Motor neuron (in vitro differentiated cells): ENCODE data around the gene ROCK2. TPM values are rescaled to one million over a fixed set of nuclear protein-coding genes. Genes with fewer than 3 reads are reported as not detected.
A peak's percentile ranks its signal among the peaks of the same experiment; 100 is the strongest.

Experiments
- ATAC-seq, 8 experiments: fragments of 200-7000 bp; cut with Tn5 transposase; replicated peaks in 6 of 8; 2 replicates each; pipeline ENCODE4 v1.8.0; 2021; ENCODE audit warnings: mild to moderate bottlenecking in 8 of 8, moderate library complexity in 8 of 8
- H3K27ac ChIP-seq, 2 donors: fragments of 250-450 bp; sonication (Bioruptor Pico); 2 replicates each; pipeline ENCODE4 v1.9.0; 2021; ENCODE audit warnings: antibody characterized with exemption in 2 of 2, mild to moderate bottlenecking in 2 of 2, moderate library complexity in 1 of 2
- H3K4me1 ChIP-seq, 2 donors: fragments of 250-450 bp; sonication (Bioruptor Pico); replicated peaks in 1 of 2; 2 replicates each; pipeline ENCODE4 v1.6.1; 2021; ENCODE audit warnings: antibody characterized with exemption in 2 of 2, mild to moderate bottlenecking in 2 of 2, moderate library complexity in 1 of 2
- H3K4me3 ChIP-seq, 5 donors: fragments of 250-450 bp; sonication (Bioruptor Pico); 2 replicates each; pipeline ENCODE4 v1.9.0; 2021; ENCODE audit warnings: antibody characterized with exemption in 5 of 5, mild to moderate bottlenecking in 5 of 5, moderate library complexity in 4 of 5
- WGBS, 10 experiments: fragments of 450-650 bp; shearing (Covaris generic); methylation state at CpG; one replicate each; pipeline ENCODE4 v1.0.0; 2022; 5-methylcytosine and 5-hydroxymethylcytosine counted together
- in situ Hi-C, 9 experiments: fragments of 400-800 bp; cut with MboI; loops; one replicate each; pipeline ENCODE4 v1.15.0; 2021; ENCODE audit warnings: low sequenced_read_pairs in 9 of 9, low pct_unique_long_range_greater_than_20kb in 2 of 9; ENCODE audit not compliant: unreplicated experiment in 9 of 9
- total RNA-seq, 8 experiments: library from RNA; unstranded; fragments of 300-600 nt; gene quantifications; 2 replicates each; pipeline versions ENCODE4 v1.2.3 to v1.2.4, GENCODE V29; 2022

ROCK2 gene
- total RNA-seq = 10 to 100 TPM; 17.3 to 36.0 (median 22.4) TPM

GRCh38 chr2:11344342-11344955 lies at the start of gene ROCK2:
Gene ROCK2 (minus strand): TSS chr2:11344636. CDS start chr2:11344136, 500 bp downstream.
- ATAC-seq = peak; percentile 68 to 89 (median 82)

GRCh38 chr2:11393711-11394236 lies 49.3 kb upstream of the ROCK2 start:
- WGBS, 10 experiments = 38 to 100% (median 91%) methylated on average over 1 to 6 of the region's 11 CpGs; no CpG with 5 or more reads in 4 of the 10 experiments
- in situ Hi-C loops = no loop called here
- no peak overlapping the region for H3K27ac ChIP-seq
- no peak for ATAC-seq
- H3K4me3 ChIP-seq = no peak overlapping the region
- H3K4me1 ChIP-seq = peaks cover 29 to 30% of the 10 kb centered on the region in 2 donors

More at GRCh38 chr2:11344342-11344955, at the start of gene ROCK2:
- H3K27ac ChIP-seq = peak within 1 kb of the TSS; percentile 93 to 98
- no CpG with 5 or more reads among the region's 90 CpGs for WGBS, 10 experiments
- in situ Hi-C loops = no loop called here
- peaks cover 10 to 28% of the 10 kb centered on the region in 2 donors for H3K4me1 ChIP-seq
- peak within 1 kb of the TSS; percentile 68 to 92 (median 77) for H3K4me3 ChIP-seq

DNA sequence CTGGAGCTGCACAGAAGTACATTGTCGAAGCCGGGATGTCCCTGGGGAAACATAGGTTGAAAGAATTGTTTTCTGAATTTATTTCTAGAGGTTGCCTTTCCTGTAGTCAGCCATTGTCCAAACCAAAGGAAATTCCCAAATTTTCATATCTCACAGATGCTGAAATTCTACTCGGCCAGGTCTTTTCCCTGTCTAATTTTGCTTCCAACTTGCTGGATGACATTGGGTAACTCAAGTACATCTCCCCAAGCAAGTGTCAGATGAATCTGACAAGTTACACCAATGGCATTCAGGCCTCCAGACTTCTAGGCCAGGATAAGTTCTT lies 47.5 kb upstream of the ROCK2 start:
- WGBS, 10 experiments = 20 to 100% (median 48%) methylated on average over 1 to 3 of the region's 3 CpGs; no CpG with 5 or more reads in 4 of the 10 experiments
- ATAC-seq = no peak
- Histone ChIP-seq H3K27ac (no peak overlapping the region), H3K4me1 (peaks cover 29 to 36% of the 10 kb centered on the region in 2 donors), H3K4me3 (no peak overlapping the region)
- in situ Hi-C loops = no loop called here

- H3K4me1 ChIP-seq = peaks cover 16 to 29% of the 10 kb centered on the region in 2 donors
- H3K4me3 ChIP-seq = no peak overlapping the region
- WGBS, 10 experiments = 75 to 100% (median 85%) methylated on average over 2 to 5 of the region's 5 CpGs; no CpG with 5 or more reads in 3 of the 10 experiments
- ATAC-seq = no peak
- H3K27ac ChIP-seq = no peak overlapping the region
- in situ Hi-C loops = no loop called here
These were observed 45.9 kb upstream of the ROCK2 start for GRCh38 chr2:11390399-11390658.

DNA sequence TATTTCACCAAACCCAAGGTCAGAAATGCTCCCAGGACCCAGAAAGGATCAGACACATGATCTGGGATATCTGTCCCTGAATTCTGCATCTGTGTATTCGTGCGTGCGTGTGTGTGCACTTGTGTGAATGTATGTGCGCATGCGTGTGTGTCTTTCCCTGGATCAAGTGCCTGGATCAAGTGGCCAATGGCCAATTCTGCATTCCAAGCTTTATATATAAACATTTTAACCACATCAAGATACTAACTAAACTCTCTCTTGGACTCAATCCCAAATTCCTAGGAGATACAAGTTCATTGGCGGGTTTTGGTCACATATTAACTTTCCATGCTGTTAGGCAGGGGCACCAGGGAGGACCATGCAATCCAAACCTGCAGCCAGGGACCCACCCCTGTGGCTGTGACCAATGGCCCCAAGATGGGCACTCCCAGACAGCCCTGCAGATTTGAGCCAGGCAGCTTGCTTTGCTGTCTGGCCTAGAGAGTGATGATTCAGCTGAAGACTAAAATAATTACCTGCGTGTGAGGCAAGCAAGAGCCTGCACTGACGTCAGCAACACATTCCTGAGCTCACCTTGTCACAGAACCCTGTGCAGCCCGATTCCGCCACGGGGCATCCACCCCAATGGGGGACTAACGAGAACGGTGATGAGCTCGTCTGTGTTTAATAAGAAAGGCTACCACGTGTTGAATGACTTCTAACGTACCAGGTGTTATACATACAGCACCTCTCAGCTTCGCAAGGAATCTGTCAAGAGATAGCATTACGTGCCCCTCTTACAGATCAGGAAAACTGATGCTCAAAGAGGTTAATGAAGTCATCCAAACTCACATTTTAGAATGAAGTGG lies 45.3 kb upstream of the ROCK2 start:
- 60 to 93% (median 84%) methylated on average over 3 to 18 of the region's 18 CpGs; no CpG with 5 or more reads in 1 of the 10 experiments for WGBS, 10 experiments
- Histone ChIP-seq H3K27ac (no peak overlapping the region), H3K4me1 (peaks cover 12 to 25% of the 10 kb centered on the region in 2 donors), H3K4me3 (no peak overlapping the region)
- in situ Hi-C loops = no loop called here
- peak in 1 of 8 experiments; percentile 4 for ATAC-seq

- Histone ChIP-seq H3K4me3 (no peak overlapping the region), H3K4me1 (peaks cover 12 to 25% of the 10 kb centered on the region in 2 donors), H3K27ac (no peak overlapping the region)
- in situ Hi-C loops = no loop called here
- WGBS, 10 experiments = 22 to 100% (median 67%) methylated on average over 1 to 5 of the region's 6 CpGs; no CpG with 5 or more reads in 2 of the 10 experiments
- no peak for ATAC-seq
These were observed 44.6 kb upstream of the ROCK2 start for GRCh38 chr2:11389052-11389420.

DNA sequence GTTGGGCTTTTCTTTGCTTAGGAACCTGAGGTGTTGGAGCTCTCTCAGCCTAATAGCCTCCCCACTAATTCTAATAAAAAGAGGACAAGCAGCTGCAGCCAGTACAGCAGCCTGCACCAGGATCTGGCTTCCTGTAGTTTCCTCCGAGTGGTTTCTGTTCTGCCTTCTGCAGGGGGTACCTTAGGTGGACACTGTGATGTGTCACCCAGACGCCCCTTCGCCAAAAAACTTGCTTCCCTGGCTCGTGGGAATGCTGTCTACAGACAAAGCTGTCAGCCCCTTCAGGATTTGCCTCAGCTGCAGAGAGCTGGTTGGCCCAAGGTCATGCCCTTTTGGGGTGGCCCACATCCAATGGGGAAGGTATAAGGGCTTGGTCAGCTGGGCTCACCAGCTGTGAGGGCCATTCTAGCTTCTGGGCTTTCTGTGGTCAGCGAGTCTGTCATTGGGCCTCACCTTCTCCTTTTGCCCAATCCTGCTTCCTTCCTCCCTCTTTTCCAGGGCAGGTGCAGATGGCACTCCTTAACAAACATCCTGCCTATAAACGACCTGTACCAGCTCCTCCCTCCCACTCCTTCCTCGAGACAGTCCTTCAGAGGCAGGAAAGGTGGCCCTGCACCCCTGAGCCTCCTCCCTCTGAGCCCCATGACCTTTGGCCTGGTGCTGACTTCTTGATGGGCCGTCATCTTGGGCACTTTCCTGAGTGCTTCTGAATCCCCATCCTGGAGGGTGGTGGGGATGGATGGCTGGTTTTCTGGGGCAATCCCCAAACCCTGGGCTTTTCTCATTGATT lies 44.0 kb upstream of the ROCK2 start:
- peaks cover 12 to 25% of the 10 kb centered on the region in 2 donors for H3K4me1 ChIP-seq
- in situ Hi-C loops = no loop called here
- peak in 1 of 8 experiments; percentile 7 for ATAC-seq
- WGBS, 10 experiments = 57 to 100% (median 71%) methylated on average over 1 to 4 of the region's 8 CpGs; no CpG with 5 or more reads in 2 of the 10 experiments
- H3K27ac ChIP-seq = no peak overlapping the region
- no peak overlapping the region for H3K4me3 ChIP-seq

DNA sequence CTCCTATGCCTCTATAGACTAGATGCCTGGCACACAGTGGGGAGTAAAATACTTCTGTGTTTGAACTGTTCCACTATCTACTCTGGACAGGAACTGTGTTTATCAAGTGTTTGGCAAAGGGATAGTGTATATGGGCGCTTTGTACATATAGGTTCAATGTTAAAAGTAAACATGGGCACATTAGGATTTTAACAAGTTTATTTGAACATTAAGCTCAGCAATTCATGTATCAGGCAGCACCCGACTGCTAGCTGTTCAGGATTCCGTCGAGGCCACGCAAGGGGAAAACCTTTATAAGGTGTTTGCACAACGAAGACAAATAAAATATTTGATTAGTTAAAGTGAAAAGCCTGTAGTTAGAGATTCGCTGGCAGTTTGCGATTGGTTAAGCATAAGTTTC lies 43.4 kb upstream of the ROCK2 start:
- no peak overlapping the region for H3K4me3 ChIP-seq
- peaks cover 12 to 25% of the 10 kb centered on the region in 2 donors for H3K4me1 ChIP-seq
- in situ Hi-C loops = no loop called here
- WGBS, 10 experiments = 57 to 100% (median 94%) methylated on average over 1 to 7 of the region's 8 CpGs; no CpG with 5 or more reads in 2 of the 10 experiments
- no peak overlapping the region for H3K27ac ChIP-seq
- peak in 1 of 8 experiments; percentile 7 for ATAC-seq

DNA sequence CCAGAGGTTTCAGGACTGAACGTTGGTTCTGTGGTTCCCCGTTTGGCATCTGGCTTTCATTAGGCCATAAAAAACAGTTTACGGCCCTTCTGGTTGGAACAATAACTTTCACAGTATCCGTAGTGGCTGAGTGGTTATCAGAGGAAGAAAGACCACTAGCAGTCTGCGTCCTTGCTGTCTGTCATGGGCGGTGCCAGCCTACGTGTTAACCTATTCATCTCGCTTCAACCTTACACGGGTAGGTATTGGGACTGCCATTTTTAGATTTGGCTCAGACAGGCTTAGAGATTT lies 42.6 kb upstream of the ROCK2 start:
- Histone ChIP-seq H3K4me3 (no peak overlapping the region), H3K27ac (no peak overlapping the region), H3K4me1 (peaks cover 10 to 22% of the 10 kb centered on the region in 2 donors)
- in situ Hi-C loops = no loop called here
- ATAC-seq = no peak
- WGBS, 10 experiments = 34 to 100% (median 73%) methylated on average over 1 to 9 of the region's 9 CpGs; no CpG with 5 or more reads in 1 of the 10 experiments

DNA sequence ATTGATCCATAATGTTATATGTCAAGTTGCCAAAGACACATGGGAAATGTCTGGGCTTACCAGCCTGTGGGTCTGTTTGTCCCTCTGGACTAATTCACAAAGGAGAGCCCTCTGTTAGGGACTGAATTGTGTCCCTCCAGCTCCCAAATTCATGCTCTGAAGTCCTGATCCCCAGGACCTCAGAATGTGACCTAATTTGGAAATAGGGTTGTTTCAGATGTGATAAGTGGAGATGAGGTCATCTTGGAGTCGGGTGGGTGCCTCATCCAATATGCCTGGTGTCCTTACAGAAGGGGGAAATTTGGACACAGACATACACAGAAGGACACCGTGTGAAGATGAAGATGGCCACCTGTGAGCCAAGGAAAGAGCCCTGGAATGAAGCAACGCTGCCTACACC lies 41.4 kb upstream of the ROCK2 start:
- H3K4me3 ChIP-seq = no peak overlapping the region
- H3K27ac ChIP-seq = no peak overlapping the region
- no peak for ATAC-seq
- H3K4me1 ChIP-seq = peaks cover 0 to 14% of the 10 kb centered on the region in 2 donors
- 20 to 75% (median 55%) methylated on average over 1 to 3 of the region's 3 CpGs; no CpG with 5 or more reads in 4 of the 10 experiments for WGBS, 10 experiments
- in situ Hi-C loops = no loop called here

DNA sequence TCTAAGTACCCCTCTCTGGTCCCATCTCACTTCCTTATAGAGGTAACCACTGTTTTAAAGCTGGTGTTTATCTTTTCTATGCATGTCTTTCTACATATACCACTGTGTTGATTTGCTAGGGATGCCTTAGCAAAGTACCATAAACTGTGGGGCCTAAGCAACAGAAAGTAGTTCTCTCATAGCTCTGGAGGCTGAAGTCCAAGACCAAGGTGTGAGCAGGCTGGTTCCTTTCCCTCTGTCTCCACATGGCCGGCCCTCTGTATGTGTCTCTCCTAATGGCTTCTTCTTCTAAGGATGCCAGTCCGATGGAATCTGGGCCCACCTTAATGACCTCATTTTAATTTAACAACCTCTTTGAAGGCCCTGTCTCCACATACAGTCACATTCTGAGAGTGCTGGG lies 40.8 kb upstream of the ROCK2 start:
- Histone ChIP-seq H3K4me1 (peaks cover 0 to 14% of the 10 kb centered on the region in 2 donors), H3K4me3 (no peak overlapping the region), H3K27ac (no peak overlapping the region)
- no peak for ATAC-seq
- in situ Hi-C loops = no loop called here
- WGBS, 10 experiments = 75 to 100% (median 92%) methylated on average over 1 to 2 of the region's 2 CpGs; no CpG with 5 or more reads in 5 of the 10 experiments

DNA sequence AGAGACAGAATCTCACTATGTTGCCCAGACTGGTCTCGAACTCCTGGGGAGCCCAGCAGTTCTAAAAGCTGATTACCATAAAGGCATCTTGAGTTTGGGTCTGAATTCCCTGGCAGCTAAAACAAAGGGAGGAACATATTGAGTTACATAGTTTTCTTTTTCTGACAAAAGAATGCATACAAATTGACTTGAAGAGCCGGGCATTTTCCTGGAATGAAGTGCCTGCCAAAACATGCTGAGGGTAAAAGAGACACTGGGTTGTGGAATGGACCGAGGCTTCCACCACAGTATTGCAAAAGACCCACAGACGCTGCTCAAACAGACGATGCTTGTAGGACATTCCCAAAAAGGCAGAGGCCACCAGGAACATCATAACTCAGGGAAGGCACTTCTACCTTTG lies 35.1 kb upstream of the ROCK2 start:
- no peak overlapping the region for H3K27ac ChIP-seq
- in situ Hi-C loops = no loop called here
- 8 to 100% (median 78%) methylated on average over 1 to 5 of the region's 5 CpGs; no CpG with 5 or more reads in 4 of the 10 experiments for WGBS, 10 experiments

More for the DNA sequence above, 35.1 kb upstream of the ROCK2 start:
- Histone ChIP-seq H3K4me3 (no peak overlapping the region), H3K4me1 (peaks cover 0 to 8% of the 10 kb centered on the region in 2 donors)
- peak in 1 of 8 experiments; percentile 34 for ATAC-seq
